GM18870 (cell line): ENCODE data around the gene RAB40C.

Experiments used
- ATAC-seq: cut with Tn5 transposase; IDR thresholded peaks from one replicate; pipeline ENCODE4 v1.9.1; 2021; ENCODE audit warnings: moderate library complexity; ENCODE audit not compliant: unreplicated experiment

RAB40C gene

DNA sequence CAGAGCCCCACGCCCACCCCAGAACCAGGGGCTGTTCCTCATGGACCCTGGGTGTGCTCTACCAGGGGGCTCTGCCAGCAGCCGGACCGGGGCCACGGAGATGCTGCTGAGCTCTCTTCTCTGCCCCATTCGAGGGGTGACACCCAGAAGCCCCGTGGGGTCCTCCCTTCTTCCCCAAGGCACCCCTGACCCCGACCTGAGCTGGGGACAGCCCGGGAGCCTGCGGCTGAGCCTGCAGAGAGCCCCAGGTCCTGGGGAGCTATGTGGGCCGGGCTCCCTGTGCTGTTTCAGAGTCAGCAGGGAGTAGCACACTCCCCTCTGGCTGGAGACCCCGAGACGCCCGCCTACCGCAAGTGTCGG, 30.9 kb upstream of the RAB40C start:
- no peak for ATAC-seq

DNA sequence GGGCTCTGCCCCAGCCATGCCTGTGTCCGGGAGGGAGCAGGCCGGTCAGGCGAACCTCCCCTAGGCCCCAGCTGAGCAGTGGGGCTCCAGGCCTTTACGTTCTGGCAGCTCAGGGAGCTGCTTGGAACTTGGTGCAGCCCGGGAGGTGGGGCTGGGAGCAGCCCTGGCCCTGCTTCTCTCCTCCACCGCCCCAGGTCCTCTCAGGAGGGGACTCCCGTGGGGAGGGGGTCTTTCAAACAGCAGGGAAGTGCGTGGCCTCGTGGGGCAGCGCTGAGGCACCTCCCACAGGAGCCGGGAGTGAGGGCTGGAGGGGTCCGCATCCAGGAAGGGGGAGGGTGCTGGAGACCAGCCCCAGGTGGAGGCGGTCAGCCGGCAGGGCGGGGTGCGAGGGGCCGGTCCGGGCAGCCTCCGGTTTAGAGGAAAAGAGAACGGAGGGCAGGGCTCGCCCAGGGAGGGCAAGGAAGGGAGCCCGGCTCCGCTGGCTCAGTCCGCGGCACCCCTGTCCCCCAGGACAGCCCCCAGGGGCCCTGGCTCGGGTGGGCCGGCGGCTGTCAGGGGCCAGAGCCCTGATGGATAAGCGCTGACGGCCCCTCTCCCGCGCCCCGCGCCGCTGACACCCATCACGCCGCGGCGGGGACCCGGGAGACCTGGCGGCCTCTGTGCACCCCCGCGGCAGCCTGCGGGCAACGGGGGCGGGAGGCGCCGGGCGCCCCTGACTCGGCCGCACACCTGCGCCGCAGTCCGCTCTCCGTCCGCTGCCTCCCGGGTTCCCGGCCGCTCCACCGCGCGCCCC, 30.3 kb upstream of the RAB40C start:
- ATAC-seq, result no peak

DNA sequence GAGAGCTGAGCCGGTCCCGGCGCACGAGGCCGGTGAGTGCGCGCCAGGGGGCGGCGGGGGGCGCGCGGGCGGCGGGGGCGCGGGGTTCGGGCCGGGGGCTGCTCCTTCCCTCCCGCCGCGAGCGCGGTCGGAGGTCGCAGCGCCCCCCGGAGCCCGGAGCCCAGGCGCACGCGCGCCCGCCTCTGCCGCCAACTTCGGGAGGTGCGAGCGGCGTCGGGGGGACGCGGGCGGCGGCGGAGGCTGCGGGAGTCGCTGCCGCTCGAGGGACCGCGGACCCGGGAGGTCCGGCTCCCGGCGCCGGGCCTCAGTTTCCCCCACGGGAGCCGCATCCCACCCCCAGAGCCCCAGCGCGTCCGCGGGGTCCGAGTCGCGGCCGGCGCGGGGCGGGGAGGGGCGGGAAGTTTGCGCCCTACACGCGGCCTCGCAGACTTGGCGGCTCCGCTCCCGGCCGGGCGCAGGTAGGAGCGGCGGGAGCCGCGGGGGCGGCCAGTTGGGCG, 29.6 kb upstream of the RAB40C start, which contains the start of gene PRR35:
TSS of gene PRR35 (plus strand) at position 191 of the 497 bp plus-strand sequence. CDS start 2,901 bp downstream, outside the sequence.
- ATAC-seq, result no peak

DNA sequence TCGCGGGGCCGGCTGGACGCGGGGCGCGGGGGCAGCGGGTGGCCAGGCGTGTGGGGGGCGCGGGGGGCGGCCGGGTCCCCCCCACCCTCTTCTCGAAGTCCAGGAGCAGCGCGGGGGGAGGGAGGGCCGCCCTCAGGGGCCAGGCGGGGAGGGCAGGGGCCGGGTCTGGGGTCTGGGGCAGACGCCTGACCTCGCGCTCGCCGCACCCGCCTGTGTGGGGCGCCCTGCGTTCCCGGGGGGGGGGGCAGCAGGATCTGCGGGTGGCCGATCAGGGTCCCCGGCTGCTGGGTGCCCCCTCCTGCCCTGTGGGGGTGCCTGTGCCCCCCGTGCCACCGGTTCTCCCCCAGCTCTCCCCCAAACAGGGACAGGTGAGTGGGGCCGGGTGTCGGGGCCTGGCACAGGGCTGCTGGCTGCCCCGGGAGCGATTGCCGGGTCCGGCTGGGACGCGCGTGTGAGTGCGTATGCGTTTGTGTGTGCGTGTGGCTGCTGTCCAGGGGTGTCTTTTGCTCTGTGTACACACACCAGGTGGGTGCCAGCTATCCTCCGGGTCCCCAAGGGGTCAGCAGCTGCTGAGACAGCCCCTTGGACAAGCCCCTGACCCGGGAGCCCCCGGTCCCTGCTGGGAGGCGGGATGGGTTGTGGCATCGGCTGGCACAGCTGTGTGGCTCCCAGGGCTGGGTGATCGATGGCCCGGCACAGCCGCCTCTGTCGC, 29.0 kb upstream of the RAB40C start:
- no peak for ATAC-seq

DNA sequence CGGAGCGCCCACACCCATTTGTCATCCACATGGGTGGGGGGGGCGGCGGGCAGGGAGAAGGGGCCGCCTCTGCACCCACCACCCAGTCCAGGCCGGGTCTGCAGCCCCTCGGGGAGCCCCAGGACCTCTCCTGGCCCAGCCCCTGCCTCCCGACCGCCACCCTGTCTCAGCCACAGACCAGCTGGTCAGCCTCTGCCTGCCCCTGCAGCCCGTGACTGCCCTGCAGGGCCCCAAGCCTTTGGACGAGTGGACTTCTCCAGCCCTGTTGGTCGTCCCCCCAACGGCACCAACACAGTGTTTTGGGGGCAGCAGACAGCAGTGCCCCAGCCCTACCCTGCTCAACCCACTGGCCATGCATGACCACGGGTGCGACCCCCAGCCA, 28.5 kb upstream of the RAB40C start:
- no peak for ATAC-seq

DNA sequence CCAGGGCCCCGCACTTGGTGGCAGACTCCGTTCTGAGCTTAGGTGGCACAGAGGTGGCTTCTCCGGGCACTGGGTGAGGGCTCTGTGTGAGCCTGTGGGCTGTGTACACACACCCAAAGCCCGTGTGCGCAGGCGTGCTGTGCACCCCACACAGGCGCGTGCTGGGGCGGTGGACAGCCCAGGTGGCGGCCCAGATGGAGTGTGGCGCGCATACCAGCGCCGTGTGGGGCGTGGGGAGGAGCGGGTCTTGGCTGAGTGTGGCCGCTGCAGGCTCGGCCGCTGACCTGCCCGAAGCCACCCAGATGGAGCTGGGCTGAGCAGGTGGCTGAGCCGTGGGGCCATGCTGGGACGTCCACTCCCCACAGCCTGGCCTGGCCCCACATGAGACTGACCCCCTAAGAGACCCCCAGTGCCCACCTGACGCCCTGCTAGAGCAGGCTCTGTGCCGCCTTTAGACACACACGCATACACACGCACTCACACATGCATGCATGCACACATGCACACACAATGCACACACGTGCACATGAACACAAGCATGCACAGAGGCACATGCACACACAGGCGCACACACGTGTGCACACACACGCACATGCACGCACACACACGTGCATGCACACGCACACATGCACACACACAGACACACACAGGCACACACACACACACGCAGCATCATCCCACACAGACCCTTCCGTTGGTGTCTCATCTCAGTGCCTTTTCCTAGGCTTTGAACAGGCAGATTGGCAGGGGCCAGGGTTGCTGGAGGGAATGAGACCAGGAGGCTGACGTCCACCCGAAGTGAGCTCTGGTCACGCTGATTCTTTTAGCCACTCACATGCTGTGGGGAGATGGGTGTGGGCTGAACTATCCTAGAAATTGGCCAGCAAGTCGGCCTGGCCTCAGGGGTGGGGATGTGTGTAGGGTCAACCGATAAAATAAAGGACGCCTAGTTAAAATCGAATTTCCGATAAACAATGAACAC, 27.6 kb upstream of the RAB40C start:
- ATAC-seq, result no peak

DNA sequence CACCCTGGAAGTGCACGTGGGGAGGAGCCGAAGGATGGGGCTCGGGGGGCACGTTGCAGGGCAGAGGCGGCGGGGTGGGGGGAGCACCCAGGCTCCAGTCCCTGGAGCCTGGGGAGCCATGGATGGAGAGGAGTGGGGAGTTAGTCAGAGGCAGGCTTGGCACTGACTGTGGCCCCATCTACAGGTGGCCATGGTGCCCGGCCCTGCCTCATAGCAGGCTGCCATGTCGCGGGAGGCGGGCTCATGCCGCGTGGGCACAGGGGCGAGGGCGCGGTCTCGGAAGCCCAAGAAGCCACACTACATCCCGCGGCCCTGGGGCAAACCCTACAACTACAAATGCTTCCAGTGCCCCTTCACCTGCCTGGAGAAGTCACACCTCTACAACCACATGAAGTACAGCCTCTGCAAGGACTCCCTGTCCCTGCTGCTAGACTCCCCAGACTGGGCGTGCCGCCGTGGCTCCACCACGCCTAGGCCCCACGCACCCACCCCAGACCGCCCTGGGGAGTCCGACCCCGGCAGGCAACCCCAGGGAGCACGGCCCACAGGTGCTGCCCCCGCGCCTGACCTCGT, 26.7 kb upstream of the RAB40C start:
- no peak for ATAC-seq

DNA sequence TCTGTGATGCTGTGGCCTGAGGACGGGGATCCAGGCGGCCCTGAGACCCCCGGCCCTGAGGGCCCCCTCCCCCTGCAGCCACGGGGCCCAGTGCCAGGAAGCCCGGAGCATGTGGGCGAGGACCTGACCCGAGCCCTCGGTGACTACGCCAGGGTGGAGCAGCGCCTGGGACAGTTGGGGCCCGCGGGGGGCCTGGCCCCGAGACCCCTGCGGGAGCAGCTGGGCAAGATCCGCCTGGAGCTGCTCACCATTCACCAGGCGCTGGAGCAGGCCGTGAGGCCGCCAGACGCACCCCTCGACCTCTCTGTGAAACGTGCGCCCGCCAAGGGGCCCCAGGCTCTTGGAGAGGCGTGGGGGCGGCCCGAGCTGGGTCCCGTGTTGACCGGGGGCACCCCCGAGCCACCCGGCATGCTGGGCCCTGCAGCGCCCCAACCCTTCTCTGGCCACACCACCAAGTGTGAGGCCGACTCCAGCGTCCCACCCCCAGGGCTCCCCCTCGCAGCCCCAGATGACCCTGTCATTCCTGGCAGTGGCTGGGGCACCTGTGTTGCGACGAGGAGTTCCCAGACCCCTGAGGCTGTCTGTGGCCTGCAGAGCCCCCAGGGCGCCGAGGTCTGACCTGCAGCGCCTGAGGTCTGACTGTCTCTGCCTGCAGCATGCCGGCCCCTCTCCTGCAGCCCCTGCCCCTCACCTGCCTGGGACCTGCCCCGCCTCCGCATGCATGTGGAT, 25.0 kb upstream of the RAB40C start:
- ATAC-seq, result no peak

DNA sequence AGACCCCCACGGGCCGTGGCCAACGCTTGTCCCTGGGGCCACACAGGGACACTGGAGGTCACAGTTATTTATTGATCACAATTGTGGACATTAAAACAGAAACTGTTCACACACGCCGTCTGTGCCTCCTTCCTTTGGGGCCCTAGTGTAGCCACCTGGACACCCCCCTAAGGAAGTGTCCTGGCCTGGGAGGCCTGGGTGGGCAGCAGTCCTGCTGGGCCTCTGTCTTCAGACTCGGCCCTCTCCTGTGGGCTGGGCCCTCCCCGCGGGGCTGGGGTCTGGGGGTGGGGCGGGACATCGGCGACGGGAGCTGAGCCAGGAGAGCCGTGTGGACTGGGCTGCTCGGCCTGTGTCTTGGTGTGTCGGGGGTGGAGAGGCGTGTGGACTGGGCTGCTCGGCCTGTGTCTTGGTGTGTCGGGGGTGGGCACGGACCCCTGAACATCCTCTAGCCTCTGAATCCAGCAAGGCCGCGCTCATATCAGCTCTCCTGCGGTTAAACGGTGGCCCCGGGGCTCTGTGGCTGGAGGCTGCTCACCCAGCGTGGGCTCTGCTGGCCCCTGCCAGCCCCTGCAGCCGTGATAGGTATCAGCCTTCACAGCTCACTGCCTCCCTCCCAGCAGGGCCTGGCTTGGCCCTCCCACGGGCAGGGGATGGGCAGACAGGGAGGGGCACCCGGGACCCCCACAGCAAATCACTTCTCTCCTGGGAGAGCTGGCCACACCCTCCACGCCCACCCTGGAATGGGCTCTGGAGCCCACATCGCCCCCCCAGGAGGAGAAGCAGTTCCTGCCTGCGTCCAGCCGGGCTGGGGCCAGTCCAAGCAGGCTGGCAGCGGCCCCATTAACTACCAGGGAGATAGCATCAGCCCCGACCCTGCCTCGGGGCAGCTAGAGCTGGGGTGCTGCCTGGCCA, 24.2 kb upstream of the RAB40C start:
- no peak for ATAC-seq

DNA sequence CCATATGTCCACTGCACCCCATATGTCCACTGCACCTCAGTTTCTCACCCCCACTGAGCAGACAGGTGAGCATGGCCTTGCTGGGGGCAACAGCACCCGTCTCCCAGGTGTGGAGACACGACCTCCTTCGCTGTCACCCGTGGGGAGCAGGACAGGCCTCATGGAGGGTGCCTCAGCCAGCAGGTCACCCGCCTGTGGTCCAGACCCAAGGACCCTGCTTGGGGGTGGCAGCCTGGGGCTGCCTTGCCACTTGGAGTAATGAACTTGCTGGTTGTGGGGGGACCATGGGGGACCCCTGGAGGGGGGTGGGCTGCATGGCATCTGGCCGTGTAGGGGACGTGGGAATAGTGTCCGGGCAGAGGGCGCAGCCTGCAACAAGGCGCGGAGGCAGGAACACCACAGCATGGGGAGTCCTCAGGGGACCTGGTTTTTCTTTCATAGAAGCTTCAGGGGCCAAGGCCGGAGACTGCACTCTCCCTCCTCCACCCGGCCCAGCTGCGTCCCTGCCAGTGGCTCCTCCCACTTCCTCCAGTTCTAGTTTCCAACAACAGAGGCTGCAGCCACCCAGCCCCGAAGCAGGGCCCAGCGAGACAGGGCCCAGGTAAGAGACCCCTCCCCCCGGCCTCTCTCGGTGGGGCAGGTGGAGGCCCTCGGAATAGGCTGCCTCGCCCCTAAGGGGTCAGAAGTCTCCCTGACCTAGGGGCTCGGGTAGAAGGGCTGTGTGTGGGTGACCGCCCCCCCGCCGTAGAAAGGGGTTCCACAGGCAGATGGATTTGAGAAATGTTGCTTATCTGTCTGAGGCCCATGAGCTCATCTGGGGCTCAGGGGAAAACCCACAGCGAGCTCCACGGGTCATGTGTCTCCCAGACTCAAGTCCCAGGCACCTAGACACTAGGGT, 23.1 kb upstream of the RAB40C start, which contains the start of gene NHLRC4:
TSS of gene NHLRC4 (plus strand) at position 531 of the 898 bp plus-strand sequence. CDS start 1,043 bp downstream, outside the sequence.
- no peak for ATAC-seq

DNA sequence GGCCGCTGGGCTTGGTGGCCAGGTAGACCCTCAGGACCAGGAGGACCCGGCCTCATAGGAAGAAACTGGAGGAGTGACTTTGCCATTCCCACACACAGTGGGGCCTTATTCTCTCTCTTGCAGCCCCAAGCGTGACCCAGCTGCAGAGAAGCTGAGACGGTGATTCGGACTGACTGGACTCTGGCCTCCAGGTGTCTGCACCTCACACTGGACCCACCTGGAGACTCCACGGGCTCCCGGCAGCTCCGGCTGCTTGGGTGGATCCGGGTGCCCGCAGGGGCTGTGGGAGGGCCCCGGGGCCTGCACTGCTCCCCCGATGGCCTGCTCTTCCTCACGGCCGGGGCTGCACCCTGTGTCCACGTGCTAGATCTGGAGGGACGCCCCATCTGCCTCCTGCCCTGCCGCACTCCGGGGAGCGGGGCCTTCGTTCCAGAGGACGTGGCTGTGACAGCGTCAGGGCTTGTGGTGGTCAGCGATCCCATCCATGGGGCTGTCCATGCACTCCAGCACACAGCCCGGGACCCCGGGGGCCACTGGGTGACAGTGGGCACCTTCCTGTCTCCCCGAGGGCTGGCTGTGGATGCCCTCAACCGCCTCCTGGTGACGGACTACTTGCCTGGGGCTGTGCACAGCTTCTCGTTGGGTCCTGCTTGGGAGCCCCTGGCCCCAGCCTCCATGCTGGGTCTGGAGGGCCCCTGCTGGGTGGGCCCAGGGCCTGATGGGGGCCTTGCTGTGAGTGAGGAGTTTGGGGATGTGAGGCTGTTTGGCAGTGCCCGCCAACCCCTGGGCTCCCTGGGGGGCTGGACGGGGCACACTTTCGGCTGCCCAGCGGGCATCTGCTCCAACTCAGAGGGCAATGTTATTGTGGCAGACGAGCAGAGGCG, 22.3 kb upstream of the RAB40C start:
- no peak for ATAC-seq

DNA sequence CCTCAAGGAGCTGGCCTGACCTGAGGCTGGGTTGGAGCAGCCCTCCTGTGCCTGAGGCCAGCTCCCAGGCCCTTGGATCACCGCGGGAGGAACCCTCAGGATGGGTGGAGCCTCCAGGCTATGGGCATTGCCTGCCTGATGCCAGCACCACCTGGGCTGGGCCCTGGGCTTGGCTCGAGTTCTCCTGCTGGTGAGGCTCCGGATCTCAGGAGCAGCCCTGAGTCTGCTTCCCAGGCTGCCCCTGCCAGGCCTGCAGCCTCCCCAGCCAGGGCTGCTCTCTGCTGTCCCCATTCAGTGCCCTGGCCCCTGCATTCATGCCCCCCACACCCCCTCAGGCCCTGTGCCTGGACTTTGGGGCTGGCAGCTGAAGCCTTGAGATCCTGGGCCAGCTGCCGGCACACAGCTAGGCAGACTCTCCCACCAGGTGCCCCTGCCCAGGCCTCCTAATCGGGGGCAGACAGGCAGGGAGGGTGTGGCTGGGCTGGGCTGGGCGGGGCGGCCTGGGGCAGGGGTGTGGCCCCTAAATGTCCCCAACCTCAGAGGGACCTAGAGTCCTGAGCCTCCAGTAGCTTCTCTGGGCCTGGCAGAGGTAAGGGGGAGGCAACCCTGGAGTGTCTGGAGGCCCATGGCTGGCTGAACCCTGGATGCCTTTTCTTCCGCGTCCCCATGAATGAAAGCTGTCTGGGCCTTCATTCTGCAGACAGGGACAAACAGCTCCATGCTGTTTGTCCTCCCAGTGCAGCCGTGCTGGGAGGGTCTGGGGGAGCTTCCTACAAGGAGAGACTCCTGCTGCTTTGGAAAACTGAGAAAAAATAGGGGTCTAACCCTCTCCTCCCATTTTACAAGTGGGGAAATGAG, 21.2 kb upstream of the RAB40C start:
- ATAC-seq, result no peak

DNA sequence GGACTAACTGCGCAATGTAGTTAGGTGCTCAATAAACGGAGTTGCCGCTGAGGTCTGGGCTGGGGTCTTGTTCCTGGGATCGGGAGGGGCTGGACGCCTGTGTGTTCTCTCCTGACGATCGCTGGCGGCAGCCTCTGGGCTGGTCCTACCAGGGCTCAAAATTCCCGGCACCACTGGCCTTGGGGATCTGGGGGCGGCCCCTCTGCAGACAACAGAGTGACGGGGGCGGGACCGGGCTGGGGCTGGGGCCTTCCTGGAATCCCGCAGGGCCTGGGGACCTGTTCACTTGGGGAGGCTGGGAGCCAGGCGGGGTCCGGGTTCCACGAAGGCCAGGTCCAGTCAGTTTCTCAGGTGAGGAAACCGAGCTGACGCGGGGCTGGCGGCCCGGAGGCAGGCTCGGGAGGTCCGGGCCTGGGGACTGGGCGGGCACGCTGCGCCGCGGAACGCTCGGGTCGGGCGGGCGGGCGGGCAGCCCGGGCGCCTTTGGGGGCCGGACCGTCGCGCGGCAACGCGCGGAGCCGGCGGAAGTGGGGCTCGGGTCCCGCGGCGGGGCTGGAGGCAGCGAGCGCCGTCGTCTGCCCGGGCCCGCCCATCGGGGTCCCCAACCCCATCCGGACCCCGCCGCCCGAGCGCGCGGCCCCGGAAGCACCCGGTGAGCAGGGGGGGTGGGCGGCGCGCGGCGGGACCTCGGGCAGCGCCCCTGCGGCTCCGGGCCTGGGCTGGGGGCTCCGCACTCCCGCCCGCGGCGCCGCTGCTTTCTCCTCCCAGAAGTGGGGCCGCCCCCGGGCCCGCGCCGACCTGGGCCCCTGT, 20.2 kb upstream of the RAB40C start, which contains the start of gene PIGQ:
TSS of gene PIGQ (plus strand) at position 524 of the 810 bp plus-strand sequence. CDS start 4,107 bp downstream, outside the sequence.
- ATAC-seq, result no peak

DNA sequence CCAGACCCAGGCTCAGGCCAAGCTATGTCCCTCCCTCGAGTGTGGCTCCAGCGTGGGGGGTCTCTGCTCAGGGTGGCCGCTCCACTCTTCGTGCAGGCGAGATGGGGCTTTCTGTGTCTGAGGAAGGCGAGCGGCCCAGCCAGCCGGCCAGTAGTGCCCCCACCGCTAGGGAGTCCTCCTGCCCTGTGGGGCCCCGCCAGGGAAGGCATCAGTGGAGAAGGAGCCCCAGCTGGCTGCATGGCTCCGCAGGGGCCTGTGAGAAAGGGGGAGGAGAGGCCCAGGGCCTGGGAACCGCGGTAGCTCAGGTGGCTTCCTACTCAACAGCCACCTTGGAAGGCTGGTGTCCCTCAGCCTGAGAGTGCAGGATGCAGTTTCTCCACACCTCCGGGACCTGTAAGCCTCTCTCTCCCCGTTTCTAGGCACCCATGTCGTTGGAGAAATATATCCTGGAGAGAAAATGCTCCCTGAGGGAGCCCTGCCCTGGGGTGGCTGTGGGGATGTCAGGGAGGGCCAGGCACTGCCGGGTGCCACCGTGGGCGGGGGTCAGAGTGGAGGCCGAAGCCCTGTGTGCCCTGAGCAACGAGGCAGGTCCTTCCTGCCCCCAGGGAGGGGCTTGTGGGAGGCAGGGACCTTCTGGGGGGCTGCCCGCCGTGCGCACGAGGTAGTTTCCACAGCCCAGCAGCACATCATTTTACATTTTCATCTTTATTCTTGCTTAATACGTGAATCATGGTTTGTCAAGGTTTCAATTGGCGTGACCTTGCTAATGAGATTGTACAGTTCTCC, 16.8 kb upstream of the RAB40C start:
- ATAC-seq, result no peak
